NCI-H748 (cell line): ENCODE results near the gene PAX5.

Source experiments
- DNase-seq: peaks from one replicate; lab custom pipeline; 2025; ENCODE audit not compliant: unreplicated experiment; lab: John Stamatoyannopoulos, UW

The PAX5 gene

DNA sequence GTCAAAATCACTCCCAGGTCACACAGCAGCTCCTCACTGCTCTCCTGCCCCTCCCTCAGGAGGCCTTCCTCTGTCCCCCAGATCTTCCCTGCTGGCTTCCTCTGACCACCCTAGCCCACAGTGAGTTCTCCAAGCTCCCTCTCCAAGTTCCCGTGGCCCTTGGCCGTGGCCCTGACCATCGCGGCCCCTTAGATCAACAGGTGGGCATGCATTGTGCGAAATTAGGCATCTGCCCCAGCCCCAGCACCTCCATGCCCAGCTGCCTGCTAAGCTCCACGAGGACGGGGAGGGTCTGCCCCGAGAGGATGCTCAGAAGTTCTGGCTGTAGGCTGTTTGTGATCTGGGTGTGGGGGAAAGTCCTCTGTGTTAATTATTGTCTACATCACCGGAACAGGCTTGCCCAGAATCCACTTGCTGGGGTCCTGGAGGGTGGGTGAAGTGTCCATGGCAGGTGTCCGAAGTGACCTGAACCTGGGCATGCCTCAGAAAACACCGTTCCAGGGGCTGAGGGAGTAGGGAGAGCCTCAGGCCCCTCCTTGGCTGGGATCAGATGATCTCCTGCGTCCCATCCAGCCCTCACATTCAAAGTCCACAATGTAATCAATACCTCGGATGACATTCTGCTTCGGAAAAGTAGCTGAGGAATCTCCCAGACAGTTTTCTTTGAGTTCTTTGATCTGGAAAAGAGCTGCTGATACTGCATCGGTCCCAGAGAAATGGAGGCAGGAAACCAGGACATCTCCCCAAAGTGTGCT is 194.8 kb downstream of the PAX5 start:
- no peak for DNase-seq

DNA sequence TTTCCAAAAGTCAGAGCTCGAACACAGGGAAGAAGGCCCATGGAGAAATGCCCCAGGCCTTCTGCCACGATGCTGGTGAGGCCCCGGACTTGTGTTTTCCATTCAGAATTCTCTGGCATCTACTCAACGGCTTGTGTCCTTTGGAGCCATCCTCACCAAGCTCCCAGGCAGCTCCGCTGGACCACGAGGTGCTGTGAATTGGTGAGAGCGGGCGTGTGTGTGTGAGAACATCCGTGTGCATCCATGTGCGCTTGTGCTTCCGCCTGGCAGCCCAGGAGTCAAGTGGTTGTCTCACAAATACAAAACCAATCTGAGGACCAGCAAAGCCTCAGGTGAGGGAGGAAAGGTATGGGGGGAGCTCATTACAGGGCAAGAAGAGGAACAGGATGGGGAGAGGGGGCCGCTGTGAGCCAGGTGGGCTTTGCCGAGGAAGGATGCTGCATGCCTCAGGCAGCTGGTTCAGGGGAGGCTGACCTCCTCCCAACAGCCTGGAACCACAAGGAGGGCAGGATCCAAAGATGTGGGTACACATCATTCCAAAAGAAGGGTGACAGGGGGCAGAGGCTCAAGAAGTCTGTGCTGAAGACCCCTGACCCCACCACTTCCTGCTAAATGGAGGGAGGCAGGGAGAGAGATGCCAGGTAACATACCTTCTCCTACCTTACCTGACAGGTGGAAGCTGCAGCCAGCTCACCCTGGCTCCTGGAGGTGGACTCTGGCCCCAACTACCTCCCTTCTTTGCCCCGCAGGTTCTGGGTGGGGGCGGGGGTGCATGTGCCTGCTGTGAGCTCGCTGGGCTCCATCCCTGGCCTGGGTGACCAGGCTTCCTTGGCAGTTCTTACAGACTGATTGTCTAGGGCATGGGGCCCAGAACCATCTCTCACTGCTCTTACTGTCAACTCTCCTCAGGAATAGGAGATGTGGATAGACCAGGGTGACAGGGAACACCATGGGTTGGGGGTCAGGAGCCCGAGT is 196.3 kb downstream of the PAX5 start:
- DNase-seq, result no peak

DNA sequence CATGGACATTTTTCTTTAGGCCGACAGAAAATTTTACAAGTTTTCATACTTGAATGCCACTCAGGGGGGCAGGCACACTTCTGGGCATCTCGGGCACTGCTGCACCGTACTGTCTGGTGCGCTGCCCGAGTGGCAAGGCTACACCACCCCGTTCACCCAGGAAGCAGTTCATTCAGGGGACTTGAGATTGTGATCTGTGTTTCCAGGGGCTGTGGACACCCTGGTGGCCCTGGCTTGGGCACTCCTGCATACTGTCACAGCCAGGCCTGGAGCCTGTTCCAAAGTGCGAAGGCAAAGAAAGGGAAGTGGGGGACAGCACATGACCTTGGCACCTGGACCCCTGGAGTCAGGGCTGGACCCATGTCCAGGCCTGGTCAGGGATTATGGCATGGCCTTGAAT is 197.6 kb downstream of the PAX5 start:
- no peak for DNase-seq

DNA sequence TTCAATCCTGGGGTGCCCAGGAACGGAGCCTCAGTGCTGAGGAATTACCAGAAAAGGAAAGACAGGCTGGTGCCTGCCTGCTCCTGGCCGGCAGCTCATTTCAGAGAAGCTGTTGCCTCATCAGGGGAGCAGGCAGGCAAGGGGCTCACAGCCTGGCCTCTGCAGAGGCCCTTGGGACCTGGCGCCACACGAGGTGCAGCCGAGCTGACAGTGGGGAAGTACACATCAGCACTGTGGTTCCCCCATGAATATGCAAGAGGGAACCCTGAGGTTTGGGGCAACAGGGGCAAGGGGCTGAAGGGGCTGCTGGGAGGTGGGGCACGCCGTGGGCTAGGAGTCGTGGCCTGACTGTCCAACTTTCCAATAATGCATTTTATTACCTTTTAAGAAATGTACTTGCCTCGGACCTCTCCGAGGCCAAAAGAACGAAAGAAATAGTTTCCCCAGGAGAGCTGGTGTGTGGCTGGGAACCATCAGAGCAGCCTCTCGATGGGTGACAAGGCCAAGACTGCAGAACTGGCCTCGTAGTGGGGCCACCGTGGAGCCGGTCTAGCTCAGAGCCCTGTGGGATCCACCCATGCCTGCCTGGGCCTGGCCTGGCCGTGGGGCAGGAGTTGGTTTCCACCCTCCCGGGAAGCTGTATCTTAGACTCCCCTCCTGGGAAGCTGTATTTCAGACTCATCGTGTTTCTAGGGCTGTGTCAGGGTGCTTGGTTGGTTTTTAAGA is 198.6 kb downstream of the PAX5 start:
- no peak for DNase-seq

DNA sequence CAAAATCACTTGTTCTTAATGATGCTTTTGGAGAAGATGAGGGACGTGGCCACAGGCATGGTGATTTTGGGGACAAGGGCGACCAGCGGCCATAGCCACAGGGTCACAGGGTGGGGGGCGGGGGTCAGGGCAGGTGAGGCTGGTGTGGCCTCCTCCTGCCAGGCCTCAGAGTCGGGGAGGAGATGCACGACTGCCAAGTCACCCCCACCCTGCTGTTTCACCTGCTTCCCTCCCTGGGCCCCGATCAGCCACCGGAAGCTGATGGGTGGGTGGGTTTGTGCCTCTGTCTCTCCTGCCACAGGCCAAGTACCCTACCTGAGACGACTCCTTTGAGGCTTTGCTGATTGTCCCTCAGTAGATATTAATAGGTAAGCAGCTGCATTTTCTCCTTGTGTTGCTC is 199.3 kb downstream of the PAX5 start:
- DNase-seq, result no peak

DNA sequence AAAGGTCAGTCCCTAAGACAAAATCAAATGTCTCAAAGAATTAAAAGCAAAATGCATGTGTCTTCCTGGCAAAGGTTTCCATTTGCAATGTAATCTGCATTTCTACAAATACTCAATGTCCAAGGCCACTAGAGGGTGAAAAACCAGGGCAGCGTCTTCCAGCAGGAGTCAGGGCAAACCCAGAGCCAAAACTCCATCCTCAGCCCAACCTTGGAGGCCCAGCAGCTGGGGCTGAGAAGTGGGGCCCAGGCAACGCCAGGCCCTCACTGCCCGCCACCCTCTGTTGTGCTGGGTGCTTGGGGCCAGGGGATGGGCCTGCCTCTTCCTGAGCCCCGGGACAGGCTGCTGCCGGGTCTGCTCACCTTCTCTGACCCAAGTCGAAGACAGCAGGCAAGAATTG is 200.1 kb downstream of the PAX5 start:
- DNase-seq, result no peak

DNA sequence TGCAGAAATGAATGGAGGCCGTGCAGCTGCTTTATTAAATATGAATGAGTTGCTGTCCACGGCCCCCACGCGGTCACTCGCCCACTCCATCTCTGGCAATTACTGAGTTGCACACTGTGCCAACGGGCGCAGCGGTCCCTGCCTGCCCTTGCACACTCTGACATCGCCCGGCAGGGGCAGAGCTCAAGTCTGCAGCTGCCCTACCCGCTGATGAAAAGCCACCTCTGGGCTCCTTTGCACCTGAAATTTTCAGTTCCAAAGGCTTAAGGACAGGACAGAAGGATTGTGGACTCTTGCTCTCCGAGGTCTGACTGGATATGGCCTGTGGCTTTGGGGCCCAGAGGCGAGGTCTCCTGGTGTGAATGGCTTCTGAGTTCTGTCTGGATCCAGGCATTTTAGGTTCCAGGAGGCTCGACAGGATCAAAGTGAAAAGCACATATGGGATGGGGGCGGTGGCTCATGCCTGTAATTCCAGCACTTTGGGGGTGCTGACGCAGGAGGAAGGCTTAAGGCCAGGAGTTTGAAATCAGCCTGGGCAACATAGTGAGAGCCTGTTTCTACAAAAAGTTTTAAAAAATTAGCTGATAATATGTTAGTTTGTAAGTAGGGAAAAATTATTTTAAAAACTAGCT is 201.8 kb downstream of the PAX5 start:
- DNase-seq, result no peak

DNA sequence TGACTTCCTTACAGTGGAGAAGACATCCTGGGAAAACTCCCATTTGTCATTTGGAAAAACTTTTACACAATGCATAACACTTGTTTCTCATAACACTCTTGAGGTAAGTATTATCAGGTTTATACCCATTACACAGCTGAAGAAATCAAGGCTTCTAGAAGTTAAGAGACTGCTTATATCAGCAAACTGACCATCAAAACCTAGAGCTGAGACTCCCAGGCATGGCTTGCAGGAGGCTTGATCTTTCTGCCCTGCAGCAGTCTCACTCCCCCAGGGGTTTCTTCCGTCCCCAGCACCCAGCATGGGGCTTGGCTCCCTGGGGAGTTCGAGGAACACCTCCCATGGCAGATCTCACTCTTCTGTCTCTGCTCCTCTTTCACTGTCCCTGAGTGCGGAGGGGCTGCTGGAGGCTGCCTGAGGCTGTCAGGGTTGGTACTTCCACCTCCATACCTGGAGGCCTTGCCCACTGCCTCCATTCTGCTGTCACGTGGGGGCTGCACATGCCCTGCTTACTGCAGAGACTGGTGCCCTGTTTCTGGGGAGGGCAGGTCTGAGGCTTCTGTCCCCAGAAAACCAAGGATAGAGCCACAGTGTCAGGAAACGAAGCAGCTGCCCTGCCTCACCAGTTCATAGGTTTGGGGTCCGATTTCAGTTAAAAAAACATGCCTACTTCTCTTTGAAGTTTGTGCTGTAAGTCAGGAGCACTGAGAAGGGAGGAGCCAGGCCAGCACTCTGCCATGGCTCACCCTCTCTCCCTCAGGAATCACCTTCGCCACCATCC is 202.5 kb downstream of the PAX5 start:
- DNase-seq, result no peak

DNA sequence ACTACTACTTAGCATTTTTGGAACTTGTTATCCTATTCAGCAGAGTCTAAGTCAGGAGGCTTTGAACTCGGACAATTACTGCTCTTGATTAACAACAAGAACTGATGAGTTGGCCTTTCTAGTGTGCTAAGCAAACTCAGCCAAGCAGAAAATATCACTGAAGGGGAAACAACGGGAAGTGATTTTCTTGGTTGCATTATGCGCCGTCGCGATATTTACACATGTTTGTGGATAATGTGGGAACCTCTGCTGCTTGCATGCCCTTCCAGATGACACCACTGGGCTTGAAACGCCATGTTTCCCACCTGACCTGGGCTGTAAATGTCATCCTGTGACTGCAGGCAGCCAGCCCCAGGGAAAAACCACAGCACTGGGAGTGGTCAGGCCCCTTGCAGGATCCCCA is 205.5 kb downstream of the PAX5 start:
- DNase-seq, result no peak

DNA sequence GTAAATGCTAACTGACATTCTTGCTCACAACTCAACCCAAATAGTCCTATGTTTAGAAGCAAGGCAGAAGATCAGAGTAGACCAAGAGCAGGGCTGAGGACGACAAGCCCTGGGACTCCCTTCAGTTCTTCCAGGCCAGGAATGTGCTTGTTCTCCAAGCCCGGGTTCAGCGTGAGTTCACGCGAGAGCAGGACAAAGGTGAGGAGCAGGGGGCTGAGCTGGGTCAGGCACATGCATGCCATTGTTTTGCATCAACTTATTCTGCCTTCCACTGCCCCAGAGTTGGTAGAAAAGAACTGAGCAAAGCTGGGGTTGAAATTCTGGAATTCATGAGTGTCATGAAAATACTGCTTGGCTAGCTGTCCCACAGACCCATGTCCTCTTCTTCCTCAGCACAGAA is 206.5 kb downstream of the PAX5 start:
- no peak for DNase-seq

DNA sequence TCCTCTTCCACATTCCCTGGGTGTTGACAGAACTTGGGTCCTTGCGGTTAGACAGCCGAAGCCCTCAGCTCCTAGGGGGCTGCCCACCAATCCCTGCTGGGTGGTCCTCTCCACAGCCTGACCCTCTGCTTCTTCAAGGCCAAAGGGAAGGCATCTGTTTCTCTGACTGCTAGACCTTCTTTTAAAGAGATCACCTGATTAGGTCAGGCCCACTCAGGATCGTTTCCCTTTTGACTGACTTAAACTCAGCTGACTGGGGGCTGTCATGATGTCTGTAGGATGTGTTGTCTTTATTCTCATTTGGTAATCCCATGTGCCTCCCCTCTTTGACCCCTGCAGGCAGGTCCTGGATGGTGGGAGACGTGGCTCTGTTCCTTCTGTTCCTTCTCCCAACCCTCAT is 207.5 kb downstream of the PAX5 start:
- no peak for DNase-seq

DNA sequence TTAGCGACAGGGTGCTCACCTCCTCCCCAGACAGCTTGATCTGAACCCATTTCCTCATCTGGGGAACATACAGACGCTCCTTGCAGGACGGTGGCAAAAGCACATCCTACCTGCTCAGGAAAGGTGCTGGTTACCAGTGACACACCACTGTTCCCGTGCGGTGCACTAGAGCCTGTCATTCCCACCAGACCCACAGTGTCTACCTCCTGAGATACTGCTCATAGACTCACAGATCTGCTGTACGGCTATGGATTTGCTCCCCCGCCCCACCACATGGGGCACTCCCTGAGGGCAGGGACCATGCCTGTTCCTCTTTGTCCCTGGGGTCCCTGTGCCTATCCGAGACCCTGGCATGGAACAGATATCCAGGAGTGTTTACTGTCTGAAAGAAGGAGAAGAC is 208.9 kb downstream of the PAX5 start:
- DNase-seq, result no peak

DNA sequence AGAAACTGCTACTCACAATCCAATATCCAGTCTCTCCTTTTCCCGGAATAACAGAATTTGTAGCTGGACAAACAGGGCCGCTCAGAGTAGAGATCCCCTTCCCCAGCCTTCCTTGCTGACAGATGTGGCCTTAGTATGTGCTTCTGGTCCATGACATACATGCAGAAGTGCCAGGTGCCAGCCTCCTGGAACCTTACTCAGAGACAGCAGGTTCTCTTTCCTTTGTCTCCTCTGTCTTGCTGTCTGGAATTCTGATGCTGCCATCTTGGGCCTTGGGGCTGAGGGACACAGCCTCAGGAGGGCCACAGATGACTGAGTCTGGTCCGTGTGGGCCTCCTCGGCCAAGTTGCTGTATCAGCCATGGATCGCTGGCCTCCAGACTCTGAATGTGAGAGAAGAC is 210.1 kb downstream of the PAX5 start:
- DNase-seq, result no peak

DNA sequence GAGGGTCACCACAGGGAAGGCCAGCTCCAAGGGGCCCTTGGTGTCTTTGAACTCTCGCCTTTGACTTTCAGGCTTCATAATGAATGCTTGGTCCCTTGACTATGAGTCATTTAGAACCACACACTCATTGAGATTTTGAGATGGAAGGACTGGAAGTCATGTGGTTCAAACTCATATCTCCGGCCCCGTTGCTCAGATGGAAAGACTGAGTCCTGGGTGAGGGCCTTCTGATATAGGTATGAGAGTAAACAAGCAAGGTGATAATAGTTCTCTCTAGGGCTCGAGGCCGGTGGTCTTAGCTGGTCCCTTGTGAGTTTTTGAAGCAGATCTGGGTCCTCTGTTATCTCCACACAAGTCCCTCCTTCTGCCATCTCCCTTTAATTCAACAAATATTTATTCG is 210.6 kb downstream of the PAX5 start:
- DNase-seq, result no peak

DNA sequence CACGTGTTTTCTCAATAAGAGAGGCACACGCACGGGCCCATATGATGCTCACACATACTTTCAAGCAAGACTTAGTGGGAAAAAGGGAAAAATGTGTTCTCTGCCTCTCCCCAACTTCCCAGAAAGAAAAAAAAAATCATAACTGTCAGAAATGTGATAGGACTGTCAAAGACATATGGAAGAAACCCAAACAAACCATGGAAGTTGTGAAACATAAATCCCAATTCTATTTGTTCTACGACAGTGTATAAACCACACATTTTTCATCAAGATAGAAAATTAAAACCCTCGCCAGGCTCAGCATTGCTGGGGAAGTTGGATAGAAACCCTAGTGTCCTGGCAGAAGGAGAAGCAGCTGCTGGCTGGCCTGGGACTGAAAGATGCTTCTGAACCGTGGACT is 211.9 kb downstream of the PAX5 start:
- DNase-seq, result no peak

DNA sequence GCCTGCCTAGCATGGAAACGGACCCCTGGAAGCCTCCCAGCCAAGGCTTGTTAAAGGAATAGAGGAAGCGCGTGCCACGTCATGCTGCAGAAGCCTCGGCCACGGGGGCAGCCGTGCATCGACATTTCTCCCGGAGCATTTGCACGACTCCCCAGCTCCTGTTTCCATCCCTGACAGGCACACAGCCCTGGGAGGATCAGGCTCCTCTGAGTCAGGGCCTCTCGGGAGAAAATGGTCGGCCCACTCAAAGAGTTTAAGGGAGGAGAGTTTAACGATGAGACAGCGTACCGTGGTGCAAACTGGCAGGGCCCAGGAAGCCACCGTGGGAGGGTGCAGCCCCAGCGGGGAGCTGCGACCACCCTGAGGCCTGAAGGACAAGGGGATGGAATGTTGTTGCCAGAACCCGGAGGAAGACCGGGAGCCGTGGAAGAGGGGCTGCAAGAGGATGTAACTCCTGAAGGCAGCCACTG is 213.6 kb downstream of the PAX5 start:
- no peak for DNase-seq

DNA sequence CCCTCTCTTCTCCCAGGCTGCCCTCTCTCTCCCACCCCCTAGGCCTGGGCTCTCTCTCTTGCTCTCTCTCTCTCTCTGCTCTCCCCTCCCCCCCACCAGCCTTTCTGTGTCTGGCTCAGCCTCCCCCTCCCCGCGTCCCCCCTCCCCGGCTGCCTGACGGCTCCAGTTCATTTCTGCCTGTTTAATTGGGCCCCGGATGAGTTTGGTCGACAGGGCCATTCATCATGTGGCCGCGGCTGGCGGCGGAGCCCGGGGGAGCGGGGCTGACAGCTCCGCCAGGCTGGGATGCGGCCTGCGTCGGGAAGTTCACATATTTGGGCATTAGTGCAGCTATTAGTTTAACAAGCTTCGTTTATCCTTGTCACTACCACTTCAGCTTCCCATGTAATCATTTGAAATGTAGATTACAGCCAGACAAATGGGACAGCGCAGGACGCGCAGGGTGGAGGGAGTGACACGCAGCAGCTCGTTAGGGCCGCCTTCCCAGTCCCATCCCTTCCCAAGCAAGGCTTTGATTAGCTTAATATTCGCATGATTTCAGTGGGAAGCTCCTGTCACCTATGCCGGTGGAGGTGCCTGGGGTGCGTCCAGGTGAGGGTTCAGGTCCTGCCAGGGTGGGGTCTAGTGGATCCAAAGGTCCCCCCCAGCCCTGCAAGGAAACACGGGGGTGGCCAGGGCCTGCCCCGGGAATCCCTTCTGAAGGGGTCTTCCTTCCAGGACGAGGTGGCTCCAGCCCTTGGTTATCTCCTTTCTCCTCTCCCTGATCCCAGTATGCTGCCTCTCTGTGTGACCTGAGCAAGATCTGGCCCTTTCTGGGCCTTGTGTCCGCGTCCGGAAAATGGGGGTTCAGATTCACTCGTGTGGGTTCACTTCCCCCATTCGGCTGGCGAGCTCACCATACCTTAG is 214.8 kb downstream of the PAX5 start:
- DNase-seq, result peak; percentile 25

DNA sequence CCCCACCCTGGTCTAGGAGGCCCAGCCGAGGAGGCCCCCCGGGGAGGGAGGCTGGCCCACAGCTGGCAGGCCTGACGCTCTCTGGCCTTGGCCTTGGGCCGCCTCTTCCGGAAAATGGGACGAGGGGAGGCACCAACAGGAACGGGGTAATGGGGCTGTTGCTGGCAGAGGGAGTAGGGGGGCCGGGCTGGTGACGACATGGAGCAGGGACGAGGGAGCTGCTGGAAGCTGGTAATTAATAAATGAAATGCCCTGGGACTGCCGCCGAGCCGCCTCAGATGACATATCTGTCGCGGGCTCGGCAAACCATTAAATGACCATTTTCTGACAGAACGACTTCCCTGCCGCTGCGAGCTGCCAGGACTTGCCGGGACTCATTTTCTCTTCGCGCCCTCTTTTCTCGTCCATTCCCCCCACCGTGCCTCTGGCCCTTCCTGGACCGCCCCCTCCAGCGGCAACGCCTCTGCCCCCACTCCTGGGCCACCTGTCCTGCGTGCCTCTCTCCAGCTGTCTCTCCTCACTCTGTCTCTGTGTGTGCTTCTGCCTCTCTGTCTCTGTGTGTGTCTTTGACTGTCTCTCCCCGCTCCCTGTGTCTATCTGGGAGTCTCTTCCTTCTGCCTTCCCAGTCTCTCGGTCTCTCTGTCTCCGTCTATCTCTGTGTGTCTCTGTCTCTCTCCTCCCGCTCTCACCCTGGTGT is 215.7 kb downstream of the PAX5 start:
- DNase-seq, result peak; percentile 14
